Measurements from ENCODE around the gene NEAT1. TPM values are rescaled to one million over a fixed set of nuclear protein-coding genes. Genes with fewer than 3 reads are reported as not detected.
"Not testable (repeated sequence)": the region's sequence is repeated elsewhere in the genome, so short reads cannot be mapped to it uniquely, and the experiment has no call there.

The NEAT1 gene
- total and polyA plus RNA-seq, 8 donors, result 106 to 1,441 (median 149) TPM

GRCh38 chr11:65452806-65453490 is 30.4 kb downstream of the NEAT1 start:
- H3K4me3 ChIP-seq, result no peak overlapping the region
- TF ChIP-seq CTCF (IDR thresholded peaks at IDR 0.05), result no peak
- intact Hi-C loops (cut with DNase I), result no loop called here
- DNase-seq (peak in 1 of 4 donors; percentile 31), ATAC-seq (no peak)
- H3K27ac ChIP-seq, result peak overlapping the region in 1 of 2 donors; percentile 55
- no peaks in the 10 kb centered on the region for H3K9me3 ChIP-seq
- no peaks in the 10 kb centered on the region for H3K27me3 ChIP-seq
- peaks cover 9 to 31% of the 10 kb centered on the region in 2 donors for H3K4me1 ChIP-seq
- H3K36me3 ChIP-seq, result no peaks in the 10 kb centered on the region

- TF ChIP-seq CTCF (IDR thresholded peaks at IDR 0.05), result no peak
- intact Hi-C loops (cut with DNase I), result no loop called here
- DNase-seq (peak in 1 of 4 donors; percentile 33), ATAC-seq (no peak)
- Histone ChIP-seq H3K27ac (peak overlapping the region; percentile 72 to 91), H3K4me3 (peak overlapping the region; percentile 46 to 47), H3K4me1 (peaks cover 9 to 31% of the 10 kb centered on the region in 2 donors), H3K9me3 (no peaks in the 10 kb centered on the region), H3K27me3 (no peaks in the 10 kb centered on the region), H3K36me3 (no peaks in the 10 kb centered on the region)
Measured at GRCh38 chr11:65454311-65454695, 31.7 kb downstream of the NEAT1 start.

- Histone ChIP-seq H3K36me3 (no peaks in the 10 kb centered on the region), H3K9me3 (no peaks in the 10 kb centered on the region), H3K4me1 (peaks cover 9 to 31% of the 10 kb centered on the region in 2 donors), H3K27me3 (no peaks in the 10 kb centered on the region), H3K27ac (peak overlapping the region; percentile 72 to 91), H3K4me3 (peak overlapping the region; percentile 46 to 47)
- ATAC-seq, result peak; percentile 96
- peak; percentile 88 to 98 (median 95) for DNase-seq
- TF ChIP-seq CTCF (IDR thresholded peaks at IDR 0.05), result no peak
- intact Hi-C loops (cut with DNase I), result no loop called here
Measured at GRCh38 chr11:65454696-65455456, 32.3 kb downstream of the NEAT1 start.

GRCh38 chr11:65456418-65456817 is 33.8 kb downstream of the NEAT1 start:
- Histone ChIP-seq H3K4me3 (no peak overlapping the region), H3K27me3 (no peaks in the 10 kb centered on the region), H3K36me3 (no peaks in the 10 kb centered on the region), H3K9me3 (no peaks in the 10 kb centered on the region), H3K27ac (no peak overlapping the region), H3K4me1 (peaks cover 9 to 31% of the 10 kb centered on the region in 2 donors)
- intact Hi-C loops (cut with DNase I), result no loop called here
- TF ChIP-seq CTCF (IDR thresholded peaks at IDR 0.05), result no peak
- ATAC-seq (no peak), DNase-seq (no peak)

GRCh38 chr11:65459552-65459951 is 37.0 kb downstream of the NEAT1 start:
- H3K9me3 ChIP-seq, result no peaks in the 10 kb centered on the region
- intact Hi-C loops (cut with DNase I), result no loop called here
- no peaks in the 10 kb centered on the region for H3K27me3 ChIP-seq
- no peak overlapping the region for H3K27ac ChIP-seq
- ATAC-seq, result no peak
- peaks cover 6 to 10% of the 10 kb centered on the region in 2 donors for H3K4me1 ChIP-seq
- no peak for TF ChIP-seq CTCF (IDR thresholded peaks at IDR 0.05)
- peak in 1 of 4 donors; percentile 22 for DNase-seq
- no peaks in the 10 kb centered on the region for H3K36me3 ChIP-seq
- no peak overlapping the region for H3K4me3 ChIP-seq

GRCh38 chr11:65465471-65465870 is 42.9 kb downstream of the NEAT1 start:
- H3K36me3 ChIP-seq; ATAC-seq; H3K4me3 ChIP-seq; intact Hi-C loops (cut with DNase I); H3K27me3 ChIP-seq; DNase-seq; H3K27ac ChIP-seq; H3K4me1 ChIP-seq; H3K9me3 ChIP-seq: not testable (repeated sequence)

GRCh38 chr11:65467306-65467705 is 44.7 kb downstream of the NEAT1 start:
- peaks cover 7 to 18% of the 10 kb centered on the region in 2 donors for H3K4me1 ChIP-seq
- H3K4me3 ChIP-seq; H3K27me3 ChIP-seq; H3K27ac ChIP-seq; intact Hi-C loops (cut with DNase I); DNase-seq; ATAC-seq; H3K9me3 ChIP-seq; H3K36me3 ChIP-seq: not testable (repeated sequence)
